HL-60 (cell line): ENCODE results near the gene SKIC8.

Source experiments
- DNase-seq, 2 experiments: peaks; one replicate each; pipeline ENCODE4 v3.0.0-alpha.2; 2010 to 2020; ENCODE audit warnings: low read depth in 1 of 2, low spot score in 1 of 2
- H3K27ac ChIP-seq: fragments of 250-450 bp; sonication (Bioruptor Pico); replicated peaks from 2 replicates; pipeline ENCODE4 v1.5.1; 2020; ENCODE audit warnings: mild to moderate bottlenecking, moderate library complexity
- H3K27me3 ChIP-seq: fragments of 250-450 bp; sonication (Bioruptor Pico); 2 replicates; pipeline ENCODE4 v1.5.1; 2021; ENCODE audit warnings: mild to moderate bottlenecking, moderate library complexity; ENCODE audit not compliant: insufficient read depth, poor library complexity, severe bottlenecking
- H3K4me3 ChIP-seq: replicated peaks from 2 replicates; pipeline ENCODE4 v1.5.1; 2011; ENCODE audit warnings: mild to moderate bottlenecking, control low read depth, low read length; ENCODE audit not compliant: insufficient read depth
- CTCF ChIP-seq: IDR thresholded peaks from one replicate; pipeline ENCODE4 v1.5.1; 2011; ENCODE audit warnings: low read length, control low read depth, inconsistent platforms; ENCODE audit not compliant: insufficient read depth
- GABPA ChIP-seq: IDR thresholded peaks from 2 replicates; pipeline ENCODE4 v1.6.1; 2012; ENCODE audit warnings: low read depth
- POLR2AphosphoS5 ChIP-seq: IDR thresholded peaks from 2 replicates; pipeline ENCODE4 v1.6.1; 2012; ENCODE audit warnings: low read depth
- SPI1 ChIP-seq: IDR thresholded peaks from 2 replicates; pipeline ENCODE4 v1.6.1; 2012; ENCODE audit warnings: low read depth, mild to moderate bottlenecking, borderline replicate concordance
- TF ChIP-seq, protein P1 (sequence below): IDR thresholded peaks from 2 replicates; pipeline ENCODE4 v1.6.1; 2012; ENCODE audit warnings: low read depth; ENCODE audit not compliant: insufficient replicate concordance

The SKIC8 gene

DNA sequence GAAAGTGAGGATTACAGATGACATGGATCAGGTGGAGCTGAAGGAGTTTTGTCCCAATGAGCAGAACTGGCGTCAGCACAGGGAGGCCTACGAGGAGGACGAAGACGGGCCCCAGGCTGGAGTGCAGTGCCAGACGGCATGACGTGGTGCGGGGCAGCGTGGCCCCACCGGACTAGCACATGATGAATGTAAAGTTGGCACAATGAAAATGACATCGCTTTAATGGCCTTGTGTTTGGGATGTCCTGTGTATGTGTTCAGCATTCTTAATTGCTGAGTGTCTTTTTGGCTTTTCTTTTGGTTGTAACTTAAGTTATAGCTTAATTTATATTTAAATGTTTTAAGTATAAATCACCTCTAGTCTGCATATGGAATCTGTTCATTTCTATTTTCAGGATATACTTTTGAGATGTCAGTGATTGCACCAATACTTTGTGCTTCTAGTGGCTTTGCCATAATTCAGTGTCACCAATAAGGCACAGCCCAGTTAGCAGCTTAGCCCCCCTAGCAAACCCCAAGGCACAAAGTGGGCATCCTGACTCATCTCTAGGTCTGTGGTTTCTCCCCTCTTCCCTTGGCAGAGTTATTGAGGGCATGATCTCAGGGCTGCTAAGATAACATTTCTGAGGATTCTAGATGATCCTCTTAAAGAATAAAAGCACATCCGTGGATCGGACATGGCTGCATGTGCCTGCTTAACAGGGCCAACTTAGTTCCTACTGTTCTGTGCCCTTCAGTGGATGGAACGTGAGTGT lies 18.9 kb downstream of the SKIC8 start:
- no peak for TF ChIP-seq SPI1
- TF ChIP-seq POLR2AphosphoS5: no peak
- TF ChIP-seq, protein P1, sequence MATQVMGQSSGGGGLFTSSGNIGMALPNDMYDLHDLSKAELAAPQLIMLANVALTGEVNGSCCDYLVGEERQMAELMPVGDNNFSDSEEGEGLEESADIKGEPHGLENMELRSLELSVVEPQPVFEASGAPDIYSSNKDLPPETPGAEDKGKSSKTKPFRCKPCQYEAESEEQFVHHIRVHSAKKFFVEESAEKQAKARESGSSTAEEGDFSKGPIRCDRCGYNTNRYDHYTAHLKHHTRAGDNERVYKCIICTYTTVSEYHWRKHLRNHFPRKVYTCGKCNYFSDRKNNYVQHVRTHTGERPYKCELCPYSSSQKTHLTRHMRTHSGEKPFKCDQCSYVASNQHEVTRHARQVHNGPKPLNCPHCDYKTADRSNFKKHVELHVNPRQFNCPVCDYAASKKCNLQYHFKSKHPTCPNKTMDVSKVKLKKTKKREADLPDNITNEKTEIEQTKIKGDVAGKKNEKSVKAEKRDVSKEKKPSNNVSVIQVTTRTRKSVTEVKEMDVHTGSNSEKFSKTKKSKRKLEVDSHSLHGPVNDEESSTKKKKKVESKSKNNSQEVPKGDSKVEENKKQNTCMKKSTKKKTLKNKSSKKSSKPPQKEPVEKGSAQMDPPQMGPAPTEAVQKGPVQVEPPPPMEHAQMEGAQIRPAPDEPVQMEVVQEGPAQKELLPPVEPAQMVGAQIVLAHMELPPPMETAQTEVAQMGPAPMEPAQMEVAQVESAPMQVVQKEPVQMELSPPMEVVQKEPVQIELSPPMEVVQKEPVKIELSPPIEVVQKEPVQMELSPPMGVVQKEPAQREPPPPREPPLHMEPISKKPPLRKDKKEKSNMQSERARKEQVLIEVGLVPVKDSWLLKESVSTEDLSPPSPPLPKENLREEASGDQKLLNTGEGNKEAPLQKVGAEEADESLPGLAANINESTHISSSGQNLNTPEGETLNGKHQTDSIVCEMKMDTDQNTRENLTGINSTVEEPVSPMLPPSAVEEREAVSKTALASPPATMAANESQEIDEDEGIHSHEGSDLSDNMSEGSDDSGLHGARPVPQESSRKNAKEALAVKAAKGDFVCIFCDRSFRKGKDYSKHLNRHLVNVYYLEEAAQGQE: no peak
- no peak for TF ChIP-seq CTCF
- TF ChIP-seq GABPA: no peak
- Histone ChIP-seq H3K27me3 (no peaks in the 10 kb centered on the region), H3K27ac (no peak overlapping the region), H3K4me3 (no peak overlapping the region)
- no peak for DNase-seq

DNA sequence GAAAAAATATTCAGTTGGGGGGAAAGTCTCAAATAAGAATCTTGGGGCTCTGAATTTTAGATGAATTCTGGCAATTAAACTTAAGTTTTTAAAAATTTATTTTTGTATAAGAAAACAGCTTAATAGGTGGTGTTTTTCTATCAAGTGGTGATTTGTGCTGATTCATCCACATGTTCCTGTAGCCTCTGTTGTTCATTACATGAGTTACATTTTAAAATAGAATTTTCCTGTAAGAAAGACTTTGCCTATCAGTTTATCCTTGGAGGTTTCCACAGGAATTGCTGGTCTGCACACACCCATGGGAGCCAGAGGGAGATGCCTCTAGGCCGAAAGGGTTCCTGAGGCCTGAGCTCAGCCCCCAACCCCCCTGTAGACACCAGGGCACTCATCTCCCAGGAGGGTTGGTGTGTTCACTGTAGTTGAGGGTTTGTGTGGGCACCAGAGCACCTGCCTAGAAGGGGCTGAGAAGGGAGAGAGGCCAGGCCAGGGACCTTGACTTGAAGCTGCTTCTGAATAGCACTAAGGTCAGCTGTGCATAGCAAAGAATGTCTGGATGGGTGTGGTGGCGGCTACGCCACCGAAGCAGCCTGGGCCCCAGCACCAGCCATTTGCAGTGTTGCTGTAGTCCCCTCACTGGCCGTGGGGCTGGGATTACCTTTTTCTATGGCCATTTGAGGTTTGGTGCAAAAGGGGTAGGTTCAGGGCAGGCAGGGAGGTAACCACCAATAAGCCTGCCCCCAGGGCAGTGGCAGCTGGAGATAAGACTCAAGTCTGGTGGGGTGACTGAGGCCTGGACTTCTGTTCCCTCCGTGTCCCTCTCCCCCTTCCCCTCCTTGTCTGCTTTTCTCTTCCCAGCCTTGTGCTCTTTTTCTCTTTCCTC lies 23.1 kb downstream of the SKIC8 start:
- Histone ChIP-seq H3K27me3 (no peaks in the 10 kb centered on the region), H3K27ac (no peak overlapping the region), H3K4me3 (no peak overlapping the region)
- no peak for DNase-seq
- TF ChIP-seq, protein P1: no peak
- TF ChIP-seq POLR2AphosphoS5 (no peak), SPI1 (no peak), GABPA (no peak), CTCF (no peak)

DNA sequence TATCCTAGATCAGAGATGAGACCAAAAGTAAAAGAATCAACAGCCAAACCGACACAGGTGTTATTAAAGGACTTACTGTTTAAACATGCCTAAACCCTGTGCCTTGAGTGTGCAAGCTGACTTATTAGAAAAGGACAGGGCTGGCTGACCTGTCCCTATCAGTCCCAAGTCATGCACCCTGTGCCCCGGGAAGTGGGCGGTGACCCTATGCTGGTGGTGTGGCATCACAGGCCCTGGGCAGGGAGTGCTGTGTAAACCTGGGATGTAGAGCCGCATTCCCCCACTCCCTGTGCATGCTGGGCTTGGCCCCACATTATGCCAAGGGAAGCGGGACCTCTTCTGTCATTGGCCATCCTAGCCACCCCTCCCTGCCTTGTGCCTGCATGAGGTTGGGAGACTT lies 24.4 kb downstream of the SKIC8 start:
- no peak for DNase-seq
- no peak overlapping the region for H3K4me3 ChIP-seq
- TF ChIP-seq POLR2AphosphoS5 (no peak), SPI1 (no peak), CTCF (no peak), GABPA (no peak)
- TF ChIP-seq, protein P1: no peak

More for the DNA sequence above, 24.4 kb downstream of the SKIC8 start:
- Histone ChIP-seq H3K27me3 (no peaks in the 10 kb centered on the region), H3K27ac (no peak overlapping the region)
